ENCODE results near the gene FIBP.
"Not testable (repeated sequence)": the region's sequence is repeated elsewhere in the genome, so short reads cannot be mapped to it uniquely, and the experiment has no call there.

FIBP gene

GRCh38 chr11:65894034-65894591 is 5.8 kb upstream of the FIBP start:
- no peak overlapping the region for H3K27ac ChIP-seq
- no peak for TF ChIP-seq CTCF (conservative IDR thresholded peaks at IDR 0.05)
- no peak for TF ChIP-seq ZFX (IDR thresholded peaks at IDR 0.05)

- no peak overlapping the region for H3K27ac ChIP-seq
- TF ChIP-seq ZFX (IDR thresholded peaks at IDR 0.05) (no peak), CTCF (conservative IDR thresholded peaks at IDR 0.05) (no peak)
Measured at GRCh38 chr11:65892661-65893317, 4.5 kb upstream of the FIBP start.

GRCh38 chr11:65892137-65892540 is 3.9 kb upstream of the FIBP start:
- H3K27ac ChIP-seq: not testable (repeated sequence)

GRCh38 chr11:65891219-65892136 is 3.2 kb upstream of the FIBP start:
- H3K27ac ChIP-seq: peak overlapping the region; percentile 88
- no peak for TF ChIP-seq ZFX (IDR thresholded peaks at IDR 0.05)
- TF ChIP-seq CTCF (conservative IDR thresholded peaks at IDR 0.05): no peak

- TF ChIP-seq ZFX (IDR thresholded peaks at IDR 0.05) (peak; percentile 90; the same call in 1 of the 2 replicates), CTCF (conservative IDR thresholded peaks at IDR 0.05) (no peak; the same call in 1 of the 2 replicates)
- H3K27ac ChIP-seq: peak within 1 kb of the TSS; percentile 88
Measured at GRCh38 chr11:65890324-65891218, 2.3 kb upstream of the FIBP start, which contains the start of gene CCDC85B. TSS of gene CCDC85B (plus strand) at chr11:65890673. CDS start at chr11:65890784, 111 bp downstream.

- peak overlapping the region; percentile 68 for H3K27ac ChIP-seq
- TF ChIP-seq ZFX (IDR thresholded peaks at IDR 0.05): no peak
- TF ChIP-seq CTCF (conservative IDR thresholded peaks at IDR 0.05): no peak
Measured at GRCh38 chr11:65887723-65888162, 528 bp downstream of the FIBP start.
